ENCODE data around the gene RC3H1. TPM values are rescaled to one million over a fixed set of nuclear protein-coding genes. Genes with fewer than 3 reads are reported as not detected.

RC3H1 gene
- total and polyA plus RNA-seq, 4 donors: 2.0 to 20.7 (median 9.7) TPM

GRCh38 chr1:173900427-173900826 lies 121.7 kb downstream of the RC3H1 start:
- H3K27ac ChIP-seq (ENCODE audit: low read depth in 1 of 2, low read length in 2 of 2): no peak overlapping the region
- no peaks in the 10 kb centered on the region for H3K4me1 ChIP-seq (ENCODE audit: control insufficient read depth in 4 of 4, insufficient read depth in 4 of 4, low read length in 3 of 4)
- H3K27me3 ChIP-seq (ENCODE audit: control insufficient read depth in 4 of 4, insufficient read depth in 4 of 4, low read length in 3 of 4): no peaks in the 10 kb centered on the region
- WGBS: 79% methylated on average over 2 of the region's 2 CpGs
- H3K4me3 ChIP-seq (ENCODE audit: low read depth in 1 of 3, low read length in 3 of 3): no peak overlapping the region
- peaks cover 7 to 54% (median 43%) of the 10 kb centered on the region in 4 donors for H3K36me3 ChIP-seq (ENCODE audit: control insufficient read depth in 4 of 4, insufficient read depth in 3 of 4, low read depth in 1 of 4, low read length in 3 of 4)
- H3K9ac ChIP-seq (ENCODE audit: low read depth in 1 of 2, low read length in 2 of 2): no peak overlapping the region
- H3K9me3 ChIP-seq (ENCODE audit: control insufficient read depth in 4 of 4, low read length in 3 of 4): no peaks in the 10 kb centered on the region
- no peak for TF ChIP-seq SP1 (IDR thresholded peaks at IDR 0.05)
- TF ChIP-seq YY1 (IDR thresholded peaks at IDR 0.05): no peak
- no peak for TF ChIP-seq TAF1 (conservative IDR thresholded peaks at IDR 0.05)
- no peak for TF ChIP-seq RXRA (IDR thresholded peaks at IDR 0.05)
- no peak for TF ChIP-seq ATF3 (IDR thresholded peaks at IDR 0.05)
- no peak for TF ChIP-seq FOXA1 (IDR thresholded peaks at IDR 0.05)
- TF ChIP-seq NR2F2 (IDR thresholded peaks at IDR 0.05): no peak
- no peak for DNase-seq (ENCODE audit: low spot score)

DNA sequence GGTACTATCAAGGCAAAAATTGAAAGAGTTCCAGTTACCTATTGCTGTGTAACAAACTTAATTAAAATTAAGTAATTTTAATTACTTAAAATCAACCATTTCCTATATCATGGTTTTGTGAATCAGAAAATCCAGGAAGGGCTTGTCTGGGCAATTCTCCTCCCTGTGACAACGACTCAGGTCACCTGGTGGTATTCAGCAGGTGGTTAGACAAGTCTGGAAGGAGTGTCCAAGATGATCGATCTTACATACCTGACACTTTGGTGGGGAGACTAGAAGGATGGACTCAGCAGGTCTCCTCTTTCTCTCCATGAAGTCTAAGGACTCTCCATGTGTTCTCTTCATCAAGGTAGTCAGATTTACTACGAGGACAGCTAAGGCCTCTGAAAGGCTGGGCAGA lies 128.0 kb downstream of the RC3H1 start:
- Histone ChIP-seq H3K27ac (ENCODE audit: low read depth in 1 of 2, low read length in 2 of 2) (no peak overlapping the region), H3K9ac (ENCODE audit: low read depth in 1 of 2, low read length in 2 of 2) (no peak overlapping the region), H3K36me3 (ENCODE audit: control insufficient read depth in 4 of 4, insufficient read depth in 3 of 4, low read depth in 1 of 4, low read length in 3 of 4) (peaks cover 0 to 17% (median 1%) of the 10 kb centered on the region in 4 donors), H3K27me3 (ENCODE audit: control insufficient read depth in 4 of 4, insufficient read depth in 4 of 4, low read length in 3 of 4) (no peaks in the 10 kb centered on the region), H3K4me3 (ENCODE audit: low read depth in 1 of 3, low read length in 3 of 3) (no peak overlapping the region), H3K4me1 (ENCODE audit: control insufficient read depth in 4 of 4, insufficient read depth in 4 of 4, low read length in 3 of 4) (no peaks in the 10 kb centered on the region), H3K9me3 (ENCODE audit: control insufficient read depth in 4 of 4, low read length in 3 of 4) (no peaks in the 10 kb centered on the region)
- DNase-seq (ENCODE audit: low spot score): no peak
- WGBS: 87% methylated on average over 3 of the region's 3 CpGs
- TF ChIP-seq, protein P1, sequence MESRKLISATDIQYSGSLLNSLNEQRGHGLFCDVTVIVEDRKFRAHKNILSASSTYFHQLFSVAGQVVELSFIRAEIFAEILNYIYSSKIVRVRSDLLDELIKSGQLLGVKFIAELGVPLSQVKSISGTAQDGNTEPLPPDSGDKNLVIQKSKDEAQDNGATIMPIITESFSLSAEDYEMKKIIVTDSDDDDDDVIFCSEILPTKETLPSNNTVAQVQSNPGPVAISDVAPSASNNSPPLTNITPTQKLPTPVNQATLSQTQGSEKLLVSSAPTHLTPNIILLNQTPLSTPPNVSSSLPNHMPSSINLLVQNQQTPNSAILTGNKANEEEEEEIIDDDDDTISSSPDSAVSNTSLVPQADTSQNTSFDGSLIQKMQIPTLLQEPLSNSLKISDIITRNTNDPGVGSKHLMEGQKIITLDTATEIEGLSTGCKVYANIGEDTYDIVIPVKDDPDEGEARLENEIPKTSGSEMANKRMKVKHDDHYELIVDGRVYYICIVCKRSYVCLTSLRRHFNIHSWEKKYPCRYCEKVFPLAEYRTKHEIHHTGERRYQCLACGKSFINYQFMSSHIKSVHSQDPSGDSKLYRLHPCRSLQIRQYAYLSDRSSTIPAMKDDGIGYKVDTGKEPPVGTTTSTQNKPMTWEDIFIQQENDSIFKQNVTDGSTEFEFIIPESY (IDR thresholded peaks at IDR 0.05): no peak
- TF ChIP-seq YY1 (IDR thresholded peaks at IDR 0.05) (no peak), HNF4G (IDR thresholded peaks at IDR 0.05) (no peak), NR2F2 (IDR thresholded peaks at IDR 0.05) (no peak), SP1 (IDR thresholded peaks at IDR 0.05) (no peak), ATF3 (IDR thresholded peaks at IDR 0.05) (no peak), EGR1 (IDR thresholded peaks at IDR 0.05; ENCODE audit: low read depth in 2 of 2) (no peak), MAX (IDR thresholded peaks at IDR 0.05) (no peak), RXRA (IDR thresholded peaks at IDR 0.05) (no peak), TAF1 (conservative IDR thresholded peaks at IDR 0.05) (no peak), RAD21 (IDR thresholded peaks at IDR 0.05) (no peak), FOXA2 (IDR thresholded peaks at IDR 0.05) (no peak), JUND (IDR thresholded peaks at IDR 0.05) (no peak), FOXA1 (IDR thresholded peaks at IDR 0.05) (no peak), GABPA (IDR thresholded peaks at IDR 0.05 in 1 of 2, conservative IDR thresholded peaks at IDR 0.05 in 1 of 2) (no peak), HNF4A (conservative IDR thresholded peaks at IDR 0.05) (no peak)
- TF ChIP-seq, protein P2, sequence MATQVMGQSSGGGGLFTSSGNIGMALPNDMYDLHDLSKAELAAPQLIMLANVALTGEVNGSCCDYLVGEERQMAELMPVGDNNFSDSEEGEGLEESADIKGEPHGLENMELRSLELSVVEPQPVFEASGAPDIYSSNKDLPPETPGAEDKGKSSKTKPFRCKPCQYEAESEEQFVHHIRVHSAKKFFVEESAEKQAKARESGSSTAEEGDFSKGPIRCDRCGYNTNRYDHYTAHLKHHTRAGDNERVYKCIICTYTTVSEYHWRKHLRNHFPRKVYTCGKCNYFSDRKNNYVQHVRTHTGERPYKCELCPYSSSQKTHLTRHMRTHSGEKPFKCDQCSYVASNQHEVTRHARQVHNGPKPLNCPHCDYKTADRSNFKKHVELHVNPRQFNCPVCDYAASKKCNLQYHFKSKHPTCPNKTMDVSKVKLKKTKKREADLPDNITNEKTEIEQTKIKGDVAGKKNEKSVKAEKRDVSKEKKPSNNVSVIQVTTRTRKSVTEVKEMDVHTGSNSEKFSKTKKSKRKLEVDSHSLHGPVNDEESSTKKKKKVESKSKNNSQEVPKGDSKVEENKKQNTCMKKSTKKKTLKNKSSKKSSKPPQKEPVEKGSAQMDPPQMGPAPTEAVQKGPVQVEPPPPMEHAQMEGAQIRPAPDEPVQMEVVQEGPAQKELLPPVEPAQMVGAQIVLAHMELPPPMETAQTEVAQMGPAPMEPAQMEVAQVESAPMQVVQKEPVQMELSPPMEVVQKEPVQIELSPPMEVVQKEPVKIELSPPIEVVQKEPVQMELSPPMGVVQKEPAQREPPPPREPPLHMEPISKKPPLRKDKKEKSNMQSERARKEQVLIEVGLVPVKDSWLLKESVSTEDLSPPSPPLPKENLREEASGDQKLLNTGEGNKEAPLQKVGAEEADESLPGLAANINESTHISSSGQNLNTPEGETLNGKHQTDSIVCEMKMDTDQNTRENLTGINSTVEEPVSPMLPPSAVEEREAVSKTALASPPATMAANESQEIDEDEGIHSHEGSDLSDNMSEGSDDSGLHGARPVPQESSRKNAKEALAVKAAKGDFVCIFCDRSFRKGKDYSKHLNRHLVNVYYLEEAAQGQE (IDR thresholded peaks at IDR 0.05): no peak
- TF ChIP-seq, protein P3, sequence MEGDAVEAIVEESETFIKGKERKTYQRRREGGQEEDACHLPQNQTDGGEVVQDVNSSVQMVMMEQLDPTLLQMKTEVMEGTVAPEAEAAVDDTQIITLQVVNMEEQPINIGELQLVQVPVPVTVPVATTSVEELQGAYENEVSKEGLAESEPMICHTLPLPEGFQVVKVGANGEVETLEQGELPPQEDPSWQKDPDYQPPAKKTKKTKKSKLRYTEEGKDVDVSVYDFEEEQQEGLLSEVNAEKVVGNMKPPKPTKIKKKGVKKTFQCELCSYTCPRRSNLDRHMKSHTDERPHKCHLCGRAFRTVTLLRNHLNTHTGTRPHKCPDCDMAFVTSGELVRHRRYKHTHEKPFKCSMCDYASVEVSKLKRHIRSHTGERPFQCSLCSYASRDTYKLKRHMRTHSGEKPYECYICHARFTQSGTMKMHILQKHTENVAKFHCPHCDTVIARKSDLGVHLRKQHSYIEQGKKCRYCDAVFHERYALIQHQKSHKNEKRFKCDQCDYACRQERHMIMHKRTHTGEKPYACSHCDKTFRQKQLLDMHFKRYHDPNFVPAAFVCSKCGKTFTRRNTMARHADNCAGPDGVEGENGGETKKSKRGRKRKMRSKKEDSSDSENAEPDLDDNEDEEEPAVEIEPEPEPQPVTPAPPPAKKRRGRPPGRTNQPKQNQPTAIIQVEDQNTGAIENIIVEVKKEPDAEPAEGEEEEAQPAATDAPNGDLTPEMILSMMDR (IDR thresholded peaks at IDR 0.05; ENCODE audit: low read depth, low read length, missing input control): no peak

Measured in liver (tissue), 9 donors.